ENCODE measurements around the gene TASP1.

- TF ChIP-seq CTCF (conservative IDR thresholded peaks at IDR 0.05), result no peak
- no peak for TF ChIP-seq EZH2 (IDR thresholded peaks at IDR 0.05; ENCODE audit: low read depth)
Measured at GRCh38 chr20:13659288-13659687, 20.6 kb upstream of the TASP1 start.

All from PC-9 (cell line).